K562 (cell line): ENCODE data around the gene SHB. TPM values are rescaled to one million over a fixed set of nuclear protein-coding genes. Genes with fewer than 3 reads are reported as not detected.

Experiments
- CREBBP ChIP-seq: IDR thresholded peaks from one replicate; pipeline ENCODE4 v1.6.1; 2012; ENCODE audit warnings: low read depth, mild to moderate bottlenecking, control low read depth, inconsistent platforms, low read length
- EGR1 ChIP-seq: fragments of 450-650 bp; conservative IDR thresholded peaks from 2 replicates; pipeline ENCODE4 v1.6.1; 2017; ENCODE audit warnings: mild to moderate bottlenecking
- ETV1 ChIP-seq: fragments of 450-650 bp; conservative IDR thresholded peaks from 2 replicates; pipeline ENCODE4 v1.6.1; 2016; ENCODE audit warnings: missing genetic modification characterization, control low read depth, low read depth, missing compliant biosample characterization
- HDAC1 ChIP-seq, 2 experiments: fragments of 450-650 bp; IDR thresholded peaks; 2 replicates each; pipeline ENCODE4 v1.6.1; 2016 to 2017; ENCODE audit warnings: inconsistent platforms in 1 of 2, mild to moderate bottlenecking in 1 of 2, moderate library complexity in 1 of 2
- HSF4 ChIP-seq: fragments of 250-450 bp; sonication (Bioruptor Pico); IDR thresholded peaks from 2 replicates; pipeline ENCODE4 v2.1.2; 2022; ENCODE audit warnings: mild to moderate bottlenecking, moderate library complexity, borderline replicate concordance
- KHSRP ChIP-seq: fragments of 450-650 bp; IDR thresholded peaks from 2 replicates; pipeline ENCODE4 v1.6.1; 2017
- MCM5 ChIP-seq: fragments of 450-650 bp; IDR thresholded peaks from 2 replicates; pipeline ENCODE4 v1.6.1; 2016; ENCODE audit warnings: low read depth
- MED1 ChIP-seq: sonication (generic); formaldehyde crosslinking; IDR thresholded peaks from 2 replicates; pipeline ENCODE4 v1.8.1; 2023; ENCODE audit warnings: missing genetic modification reagents, borderline replicate concordance
- MYNN ChIP-seq, 2 experiments: sonication (generic); formaldehyde crosslinking in 1 of 2; IDR thresholded peaks; 2 replicates each; pipeline versions ENCODE4 v1.5.0 to v1.6.1; 2016 to 2020; ENCODE audit warnings: antibody characterized with exemption in 1 of 2, missing genetic modification reagents in 1 of 2
- NFYB ChIP-seq: IDR thresholded peaks from 2 replicates; pipeline ENCODE4 v1.6.1; 2011; ENCODE audit warnings: mild to moderate bottlenecking, moderate library complexity; ENCODE audit not compliant: insufficient read length; ENCODE audit errors: extremely low read depth
- NR2C2 ChIP-seq, 2 experiments: fragments of 200-800 bp in 1 of 2; sonication (Bioruptor generic) in 1 of 2; sonication (generic) in 1 of 2; formaldehyde crosslinking in 1 of 2; IDR thresholded peaks; 2 replicates each; pipeline versions ENCODE4 v1.6.1 to v1.8.0; 2016 to 2022; ENCODE audit warnings: mild to moderate bottlenecking in 1 of 2, missing compliant biosample characterization in 1 of 2, missing genetic modification characterization in 1 of 2, missing genetic modification reagents in 1 of 2
- PCBP1 ChIP-seq: fragments of 200-400 bp; formaldehyde crosslinking; IDR thresholded peaks from 2 replicates; pipeline ENCODE4 v1.6.1; 2018; ENCODE audit warnings: mild to moderate bottlenecking, low read depth, low read length; ENCODE audit not compliant: poor library complexity, severe bottlenecking
- PTBP1 ChIP-seq: fragments of 200-400 bp; formaldehyde crosslinking; IDR thresholded peaks from 2 replicates; pipeline ENCODE4 v1.6.1; 2017; ENCODE audit warnings: low read depth, low read length
- SMAD4 ChIP-seq: fragments of 250-450 bp; sonication (Bioruptor Pico); conservative IDR thresholded peaks from 2 replicates; pipeline ENCODE4 v1.8.0; 2021; ENCODE audit warnings: inconsistent platforms, mild to moderate bottlenecking, moderate library complexity
- STAT5B ChIP-seq: fragments of 250-450 bp; sonication (Bioruptor Pico); IDR thresholded peaks from 2 replicates; pipeline ENCODE4 v1.8.0; 2021; ENCODE audit warnings: mild to moderate bottlenecking, inconsistent platforms
- TAF7 ChIP-seq: fragments of 450-650 bp; IDR thresholded peaks from 2 replicates; pipeline ENCODE4 v1.6.1; 2016; ENCODE audit warnings: missing genetic modification characterization, missing compliant biosample characterization
- TAL1 ChIP-seq: fragments of 450-650 bp; IDR thresholded peaks from 2 replicates; pipeline ENCODE4 v1.6.1; 2016; ENCODE audit warnings: mild to moderate bottlenecking
- TCF3 ChIP-seq: sonication (generic); formaldehyde crosslinking; IDR thresholded peaks from 2 replicates; pipeline ENCODE4 v1.4.0; 2020; ENCODE audit warnings: mild to moderate bottlenecking, missing genetic modification reagents
- XRCC4 ChIP-seq: IDR thresholded peaks from one replicate; pipeline ENCODE4 v1.6.1; 2011; ENCODE audit not compliant: insufficient read depth, insufficient read length; ENCODE audit errors: extremely low read depth
- ZC3H11A ChIP-seq: IDR thresholded peaks from 2 replicates; pipeline ENCODE4 v1.6.1; 2012; ENCODE audit warnings: low read depth, low read length, improper control_type of control experiment
- ZNF23 ChIP-seq: fragments of 250-450 bp; sonication (Bioruptor Pico); IDR thresholded peaks from 2 replicates; pipeline ENCODE4 v1.4.0; 2020; ENCODE audit warnings: mild to moderate bottlenecking
- ZNF324 ChIP-seq: fragments of 250-450 bp; sonication (Bioruptor Pico); IDR thresholded peaks from 2 replicates; pipeline ENCODE4 v1.4.0; 2020; ENCODE audit warnings: mild to moderate bottlenecking
- ZNF347 ChIP-seq: fragments of 450-650 bp; formaldehyde crosslinking; IDR thresholded peaks from 2 replicates; pipeline ENCODE4 v1.4.0; 2020; ENCODE audit warnings: low read depth, mild to moderate bottlenecking, moderate library complexity
- ZNF707 ChIP-seq: fragments of 250-450 bp; sonication (Bioruptor Pico); conservative IDR thresholded peaks from 2 replicates; pipeline ENCODE4 v1.8.0; 2022; ENCODE audit warnings: inconsistent platforms, mild to moderate bottlenecking, moderate library complexity
- polyA plus RNA-seq, 8 experiments: library from polyadenylated mRNA; depleted of rRNA in 4 of 8; stranded (reverse) in 5 of 8; unstranded in 3 of 8; fragments of >200 nt; fragmentation: Nextera tagmentation in 2 of 8; fragmentation: Illumina TruSeq in 1 of 8; extraction: Ambion mirVana in 2 of 8; extraction: Trizol in 1 of 8; gene quantifications; 2 replicates each; pipeline versions ENCODE4 v1.2.1 to v1.2.3, GENCODE V29; 2011 to 2014; ENCODE audit warnings: inconsistent platforms in 1 of 8, missing spikeins in 1 of 8
- total RNA-seq, 7 experiments: library from RNA; depleted of rRNA in 6 of 7; stranded (reverse); fragments of >200 nt in 6 of 7; fragmentation: Illumina TruSeq in 2 of 7; extraction: Trizol in 2 of 7; gene quantifications; 2 replicates each; pipeline versions ENCODE4 v1.2.1 to v1.2.3, GENCODE V29; 2011 to 2021; ENCODE audit warnings: low replicate concordance in 1 of 7
- TF ChIP-seq, protein P1 (sequence below): sonication (generic); formaldehyde crosslinking; IDR thresholded peaks from 2 replicates; pipeline ENCODE4 v1.8.1; 2022; ENCODE audit warnings: missing genetic modification reagents
- TF ChIP-seq, protein P2 (sequence below): IDR thresholded peaks from 3 replicates; pipeline ENCODE4 v1.6.1; 2011; ENCODE audit warnings: borderline replicate concordance, mild to moderate bottlenecking, moderate library complexity; ENCODE audit not compliant: insufficient read length; ENCODE audit errors: extremely low read depth

Gene SHB
- total and polyA plus RNA-seq, 9 of the 15 experiments (the other 6 are each of a cell fraction or from before 2014, with no cell fraction given): 0.78 to 16.0 (median 5.3) TPM

GRCh38 chr9:38062498-38063362 is 6.3 kb downstream of the SHB start (continued):
- TF ChIP-seq, protein P1, sequence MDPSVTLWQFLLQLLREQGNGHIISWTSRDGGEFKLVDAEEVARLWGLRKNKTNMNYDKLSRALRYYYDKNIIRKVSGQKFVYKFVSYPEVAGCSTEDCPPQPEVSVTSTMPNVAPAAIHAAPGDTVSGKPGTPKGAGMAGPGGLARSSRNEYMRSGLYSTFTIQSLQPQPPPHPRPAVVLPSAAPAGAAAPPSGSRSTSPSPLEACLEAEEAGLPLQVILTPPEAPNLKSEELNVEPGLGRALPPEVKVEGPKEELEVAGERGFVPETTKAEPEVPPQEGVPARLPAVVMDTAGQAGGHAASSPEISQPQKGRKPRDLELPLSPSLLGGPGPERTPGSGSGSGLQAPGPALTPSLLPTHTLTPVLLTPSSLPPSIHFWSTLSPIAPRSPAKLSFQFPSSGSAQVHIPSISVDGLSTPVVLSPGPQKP (CRISPR knock-in tag): no peak
- TF ChIP-seq MYNN (IDR thresholded peaks at IDR 0.05) (no peak), MYNN (CRISPR knock-in tag; IDR thresholded peaks at IDR 0.05) (no peak), HDAC1 (IDR thresholded peaks at IDR 0.05) (peak in 1 of 2 experiments; percentile 33; a peak in 1 of 4 replicates), ZC3H11A (no peak), TAL1 (peak; percentile 68), NFYB (no peak), PTBP1 (no peak), PCBP1 (no peak), TCF3 (CRISPR knock-in tag) (peak; percentile 86), ZNF324 (CRISPR knock-in tag) (no peak), STAT5B (CRISPR knock-in tag) (no peak), NR2C2 (CRISPR knock-in tag; IDR thresholded peaks at IDR 0.05) (no peak), NR2C2 (tag; IDR thresholded peaks at IDR 0.05) (0 out of 2 replicates have a peak, but pooled peaks have one; percentile 24), CREBBP (no peak), XRCC4 (no peak), TAF7 (no peak), ZNF347 (CRISPR knock-in tag) (no peak), ETV1 (tag) (no peak), EGR1 (no peak), MCM5 (no peak), KHSRP (no peak), ZNF707 (CRISPR knock-in tag) (no peak), HSF4 (CRISPR knock-in tag) (no peak), MED1 (CRISPR knock-in tag) (no peak), SMAD4 (CRISPR knock-in tag) (peak; percentile 55; the same call in 1 of the 2 replicates), ZNF23 (CRISPR knock-in tag) (no peak)
- TF ChIP-seq, protein P2, sequence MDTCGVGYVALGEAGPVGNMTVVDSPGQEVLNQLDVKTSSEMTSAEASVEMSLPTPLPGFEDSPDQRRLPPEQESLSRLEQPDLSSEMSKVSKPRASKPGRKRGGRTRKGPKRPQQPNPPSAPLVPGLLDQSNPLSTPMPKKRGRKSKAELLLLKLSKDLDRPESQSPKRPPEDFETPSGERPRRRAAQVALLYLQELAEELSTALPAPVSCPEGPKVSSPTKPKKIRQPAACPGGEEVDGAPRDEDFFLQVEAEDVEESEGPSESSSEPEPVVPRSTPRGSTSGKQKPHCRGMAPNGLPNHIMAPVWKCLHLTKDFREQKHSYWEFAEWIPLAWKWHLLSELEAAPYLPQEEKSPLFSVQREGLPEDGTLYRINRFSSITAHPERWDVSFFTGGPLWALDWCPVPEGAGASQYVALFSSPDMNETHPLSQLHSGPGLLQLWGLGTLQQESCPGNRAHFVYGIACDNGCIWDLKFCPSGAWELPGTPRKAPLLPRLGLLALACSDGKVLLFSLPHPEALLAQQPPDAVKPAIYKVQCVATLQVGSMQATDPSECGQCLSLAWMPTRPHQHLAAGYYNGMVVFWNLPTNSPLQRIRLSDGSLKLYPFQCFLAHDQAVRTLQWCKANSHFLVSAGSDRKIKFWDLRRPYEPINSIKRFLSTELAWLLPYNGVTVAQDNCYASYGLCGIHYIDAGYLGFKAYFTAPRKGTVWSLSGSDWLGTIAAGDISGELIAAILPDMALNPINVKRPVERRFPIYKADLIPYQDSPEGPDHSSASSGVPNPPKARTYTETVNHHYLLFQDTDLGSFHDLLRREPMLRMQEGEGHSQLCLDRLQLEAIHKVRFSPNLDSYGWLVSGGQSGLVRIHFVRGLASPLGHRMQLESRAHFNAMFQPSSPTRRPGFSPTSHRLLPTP: no peak
